Sigmoid colon (tissue), 7 donors: ENCODE measurements around the gene LRRTM4. TPM values are rescaled to one million over a fixed set of nuclear protein-coding genes. Genes with fewer than 3 reads are reported as not detected.
"Not testable (repeated sequence)": the region's sequence is repeated elsewhere in the genome, so short reads cannot be mapped to it uniquely, and the experiment has no call there.

Source experiments
- DNase-seq: peaks from one replicate; pipeline ENCODE4 v3.0.0-alpha.2; 2019
- H3K27ac ChIP-seq, 4 donors: fragments of 200-600 bp; sonication (generic); one replicate each; pipeline ENCODE4 v1.5.1; 2016 to 2019; ENCODE audit warnings: mild to moderate bottlenecking in 1 of 4
- H3K27me3 ChIP-seq, 3 donors: fragments of 200-600 bp; sonication (generic); one replicate each; pipeline ENCODE4 v1.5.1; 2019; ENCODE audit warnings: mild to moderate bottlenecking in 1 of 3
- H3K36me3 ChIP-seq, 4 donors: fragments of 200-600 bp; sonication (generic); one replicate each; pipeline ENCODE4 v1.5.1; 2016 to 2019
- H3K4me1 ChIP-seq, 4 donors: fragments of 200-600 bp; sonication (generic); one replicate each; pipeline ENCODE4 v1.5.1; 2017 to 2019
- H3K4me3 ChIP-seq, 4 donors: fragments of 200-600 bp; sonication (generic); one replicate each; pipeline ENCODE4 v1.5.1; 2017 to 2019; ENCODE audit warnings: mild to moderate bottlenecking in 2 of 4, moderate library complexity in 1 of 4
- H3K9me3 ChIP-seq, 4 donors: fragments of 200-600 bp in 3 of 4; sonication (generic) in 3 of 4; one replicate each; pipeline versions ENCODE4 v1.5.1 to v1.6.1; 2013 to 2019
- EP300 ChIP-seq, 4 donors: sonication (generic); formaldehyde crosslinking; IDR thresholded peaks; one replicate each; pipeline ENCODE4 v1.6.1; 2017; ENCODE audit warnings: antibody characterized with exemption in 4 of 4
- POLR2A ChIP-seq, 2 donors: fragments of 450-650 bp; IDR thresholded peaks; one replicate each; pipeline ENCODE4 v1.6.1; 2016; ENCODE audit warnings: antibody characterized with exemption in 2 of 2, mild to moderate bottlenecking in 2 of 2, moderate library complexity in 2 of 2
- POLR2AphosphoS5 ChIP-seq, 4 donors: sonication (generic); formaldehyde crosslinking; IDR thresholded peaks; one replicate each; pipeline ENCODE4 v1.6.1; 2017; ENCODE audit warnings: antibody characterized with exemption in 4 of 4
- WGBS, 2 donors: extraction: QIAGEN DNeasy Blood & Tissue Kit; methylation state at CpG; one replicate each; pipeline ENCODE4 v1.1.7; 2013; 5-methylcytosine and 5-hydroxymethylcytosine counted together
- intact Hi-C: fragments of 100-400 bp; cut with DNase I; formaldehyde crosslinking; loops from one replicate; pipeline ENCODE4 v1.15.1; 2023
- polyA plus RNA-seq, 3 donors: library from polyadenylated mRNA; stranded (reverse); fragments of 200-250 nt; gene quantifications; one replicate each; pipeline ENCODE4 v1.2.3, GENCODE V29; 2013
- total RNA-seq, 4 donors: library from RNA; depleted of rRNA; stranded (reverse); fragments of >200 nt; gene quantifications; one replicate each; pipeline ENCODE4 v1.1.0, GENCODE V29; 2016
- TF ChIP-seq, protein P1 (sequence below), 4 experiments: fragments of 450-650 bp in 3 of 4; fragments of 200-600 bp in 1 of 4; IDR thresholded peaks; one replicate each; pipeline ENCODE4 v1.5.1; 2016 to 2019; ENCODE audit warnings: antibody characterized with exemption in 4 of 4, mild to moderate bottlenecking in 3 of 4, moderate library complexity in 2 of 4
- donor health status: healthy with polysubstance abuse.
- donor health status: Bipolar disorder and iron deficiency.
- donor health status: healthy.

Gene LRRTM4
- total and polyA plus RNA-seq, 7 donors = 0.17 to 1.1 (median 0.55) TPM; not detected in 2

DNA sequence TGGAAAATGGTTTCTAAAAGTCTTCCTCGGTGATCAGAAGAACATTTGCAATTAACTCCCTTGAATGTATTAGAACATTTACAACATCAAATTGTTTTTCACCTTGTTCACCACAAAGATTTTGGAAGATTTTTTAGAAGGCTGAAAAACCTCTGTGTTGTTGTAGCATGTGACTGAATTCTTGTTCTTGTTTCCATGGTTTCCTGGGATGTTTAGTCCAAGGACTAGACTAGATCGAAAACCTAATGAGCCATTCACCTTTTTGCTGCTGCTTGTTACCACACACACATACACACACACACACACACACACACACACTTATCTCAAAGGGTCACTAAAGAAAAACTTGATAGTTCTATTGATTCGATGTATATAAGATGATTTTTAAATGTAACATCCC is 380.0 kb downstream of the LRRTM4 start:
- WGBS, 2 donors = 85 to 90% methylated on average over 3 of the region's 3 CpGs
- Histone ChIP-seq H3K4me1 (no peaks in the 10 kb centered on the region), H3K9me3 (peaks cover 0 to 3% (median 0%) of the 10 kb centered on the region in 4 donors), H3K27me3 (no peaks in the 10 kb centered on the region), H3K4me3 (no peak overlapping the region), H3K27ac (no peak overlapping the region), H3K36me3 (no peaks in the 10 kb centered on the region)
- TF ChIP-seq, protein P1, sequence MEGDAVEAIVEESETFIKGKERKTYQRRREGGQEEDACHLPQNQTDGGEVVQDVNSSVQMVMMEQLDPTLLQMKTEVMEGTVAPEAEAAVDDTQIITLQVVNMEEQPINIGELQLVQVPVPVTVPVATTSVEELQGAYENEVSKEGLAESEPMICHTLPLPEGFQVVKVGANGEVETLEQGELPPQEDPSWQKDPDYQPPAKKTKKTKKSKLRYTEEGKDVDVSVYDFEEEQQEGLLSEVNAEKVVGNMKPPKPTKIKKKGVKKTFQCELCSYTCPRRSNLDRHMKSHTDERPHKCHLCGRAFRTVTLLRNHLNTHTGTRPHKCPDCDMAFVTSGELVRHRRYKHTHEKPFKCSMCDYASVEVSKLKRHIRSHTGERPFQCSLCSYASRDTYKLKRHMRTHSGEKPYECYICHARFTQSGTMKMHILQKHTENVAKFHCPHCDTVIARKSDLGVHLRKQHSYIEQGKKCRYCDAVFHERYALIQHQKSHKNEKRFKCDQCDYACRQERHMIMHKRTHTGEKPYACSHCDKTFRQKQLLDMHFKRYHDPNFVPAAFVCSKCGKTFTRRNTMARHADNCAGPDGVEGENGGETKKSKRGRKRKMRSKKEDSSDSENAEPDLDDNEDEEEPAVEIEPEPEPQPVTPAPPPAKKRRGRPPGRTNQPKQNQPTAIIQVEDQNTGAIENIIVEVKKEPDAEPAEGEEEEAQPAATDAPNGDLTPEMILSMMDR (IDR thresholded peaks at IDR 0.05) = no peak
- TF ChIP-seq EP300 (IDR thresholded peaks at IDR 0.05) = no peak
- TF ChIP-seq POLR2AphosphoS5 (IDR thresholded peaks at IDR 0.05) = no peak
- no peak for TF ChIP-seq POLR2A (IDR thresholded peaks at IDR 0.05)
- DNase-seq = no peak
- intact Hi-C loops = no loop called here

DNA sequence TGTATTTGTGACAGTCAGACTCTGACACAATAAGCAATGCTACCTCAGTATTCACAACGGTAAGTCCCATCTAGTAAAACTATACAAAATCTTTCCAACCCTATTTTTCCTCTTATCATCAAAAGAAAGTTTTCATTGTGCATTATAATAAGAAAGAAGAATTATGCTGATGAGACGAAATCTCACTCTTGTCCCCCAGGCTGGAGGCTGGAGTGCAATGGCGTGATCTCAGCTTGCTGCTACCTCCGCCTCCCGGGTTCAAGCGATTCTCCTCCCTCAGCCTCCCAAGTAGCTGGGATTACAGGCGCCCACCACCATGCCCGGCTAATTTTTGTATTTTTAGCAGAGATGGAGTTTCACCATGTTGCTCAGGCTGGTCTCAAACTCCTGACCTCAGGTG is 393.7 kb downstream of the LRRTM4 start:
- intact Hi-C loops = not testable (repeated sequence)
- WGBS, 2 donors = 89 to 93% methylated on average over 8 of the region's 8 CpGs

DNA sequence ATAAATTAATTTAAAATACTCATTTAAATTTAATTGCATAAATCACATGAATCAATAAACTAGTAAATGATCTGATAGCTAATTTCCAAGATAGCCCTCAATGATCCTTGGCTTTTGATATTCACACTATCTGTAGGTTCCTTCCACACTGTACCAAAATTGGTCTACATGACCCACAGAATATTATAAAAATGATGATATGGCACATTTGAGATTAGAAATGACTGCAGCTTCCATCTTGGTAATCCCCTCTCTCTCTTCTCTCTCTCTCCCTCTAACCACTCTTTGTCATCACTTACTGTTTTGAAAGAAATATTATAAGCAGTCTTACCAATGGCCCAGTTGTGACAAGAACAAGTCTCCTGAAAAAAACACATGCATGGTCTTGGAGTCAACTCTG is 394.8 kb downstream of the LRRTM4 start:
- Histone ChIP-seq H3K9me3 (no peaks in the 10 kb centered on the region), H3K27me3 (no peaks in the 10 kb centered on the region), H3K36me3 (no peaks in the 10 kb centered on the region), H3K27ac (no peak overlapping the region), H3K4me1 (no peaks in the 10 kb centered on the region), H3K4me3 (no peak overlapping the region)
- no peak for TF ChIP-seq POLR2A (IDR thresholded peaks at IDR 0.05)
- TF ChIP-seq EP300 (IDR thresholded peaks at IDR 0.05) = no peak
- no peak for TF ChIP-seq POLR2AphosphoS5 (IDR thresholded peaks at IDR 0.05)
- TF ChIP-seq, protein P1 (IDR thresholded peaks at IDR 0.05) = no peak
- intact Hi-C loops = no loop called here
- no peak for DNase-seq

More for the DNA sequence above, 393.7 kb downstream of the LRRTM4 start:
- DNase-seq, H3K4me1 ChIP-seq, H3K27me3 ChIP-seq, H3K27ac ChIP-seq, H3K9me3 ChIP-seq, H3K4me3 ChIP-seq, H3K36me3 ChIP-seq: not testable (repeated sequence)

DNA sequence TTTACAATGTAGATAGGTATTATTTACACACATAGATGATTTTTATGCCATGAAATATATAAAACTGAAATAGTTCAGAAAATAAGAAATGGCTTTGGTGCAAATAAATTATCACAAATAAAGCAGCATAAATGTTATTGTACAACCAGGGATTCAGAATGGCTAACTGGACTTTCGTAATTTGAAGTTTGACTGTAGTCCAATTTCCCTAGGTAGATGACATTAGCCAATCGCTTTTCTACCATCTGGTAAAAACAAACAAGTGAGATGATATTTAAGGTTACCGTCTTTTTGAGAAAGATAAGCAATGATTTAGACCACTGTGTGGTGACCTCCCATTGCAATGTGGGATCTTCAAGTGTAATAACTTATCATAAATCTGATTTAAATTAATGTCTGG is 400.7 kb downstream of the LRRTM4 start:
- Histone ChIP-seq H3K4me1 (no peaks in the 10 kb centered on the region), H3K4me3 (no peak overlapping the region), H3K27ac (no peak overlapping the region), H3K9me3 (no peaks in the 10 kb centered on the region), H3K27me3 (no peaks in the 10 kb centered on the region), H3K36me3 (no peaks in the 10 kb centered on the region)
- intact Hi-C loops = no loop called here
- TF ChIP-seq EP300 (IDR thresholded peaks at IDR 0.05) = no peak
- TF ChIP-seq, protein P1 (IDR thresholded peaks at IDR 0.05) = no peak
- no peak for TF ChIP-seq POLR2A (IDR thresholded peaks at IDR 0.05)
- TF ChIP-seq POLR2AphosphoS5 (IDR thresholded peaks at IDR 0.05) = no peak
- WGBS, 2 donors = 82 to 91% methylated on average over 3 of the region's 3 CpGs
- no peak for DNase-seq

DNA sequence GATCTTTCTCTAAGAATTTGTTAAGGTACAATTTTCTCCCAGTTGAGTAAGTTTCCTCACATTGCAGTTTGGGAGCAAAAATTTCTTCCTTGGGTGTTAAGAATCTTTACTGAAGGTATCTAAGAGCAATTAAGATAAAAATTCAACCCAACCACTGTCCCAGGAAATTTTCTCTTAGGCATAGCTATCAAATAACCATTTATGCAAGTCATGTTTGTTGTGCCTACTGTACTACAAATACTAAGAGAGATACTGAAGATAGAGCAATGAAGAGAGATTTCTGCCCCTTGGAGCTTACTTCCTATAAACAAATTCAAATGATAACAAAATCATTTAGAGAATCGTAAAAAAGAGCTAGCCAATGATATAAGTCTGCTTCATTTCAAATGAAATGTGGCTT is 402.8 kb downstream of the LRRTM4 start:
- H3K9me3 ChIP-seq = no peaks in the 10 kb centered on the region
- no peak for TF ChIP-seq EP300 (IDR thresholded peaks at IDR 0.05)
- no peak for TF ChIP-seq POLR2AphosphoS5 (IDR thresholded peaks at IDR 0.05)
- no peak for TF ChIP-seq POLR2A (IDR thresholded peaks at IDR 0.05)
- TF ChIP-seq, protein P1 (IDR thresholded peaks at IDR 0.05) = no peak
- no peaks in the 10 kb centered on the region for H3K4me1 ChIP-seq
- intact Hi-C loops = no loop called here
- no peaks in the 10 kb centered on the region for H3K27me3 ChIP-seq
- H3K27ac ChIP-seq = no peak overlapping the region
- no peak for DNase-seq
- no peaks in the 10 kb centered on the region for H3K36me3 ChIP-seq
- no peak overlapping the region for H3K4me3 ChIP-seq
- 75 to 82% methylated on average over 1 of the region's 1 CpG for WGBS, 2 donors
